Bronchial epithelial cell (primary cell): Measurements from ENCODE around the gene C15orf40. TPM values are rescaled to one million over a fixed set of nuclear protein-coding genes. Genes with fewer than 3 reads are reported as not detected.

Experiments used
- DNase-seq: peaks from one replicate; pipeline ENCODE4 v3.0.0-alpha.2; 2010; ENCODE audit warnings: low read depth
- FAIRE-seq: peaks from 2 replicates; lab custom pipeline; 2011; peaks lifted over from hg19 to GRCh38; lab: Jason Lieb, UNC
- H3K27me3 ChIP-seq: 2 replicates; pipeline ENCODE4 v1.5.1; 2011; ENCODE audit warnings: low read length; ENCODE audit not compliant: control insufficient read depth, insufficient read depth
- H3K36me3 ChIP-seq: 2 replicates; pipeline ENCODE4 v1.5.1; 2011; ENCODE audit warnings: low read length; ENCODE audit not compliant: control insufficient read depth, insufficient read depth
- H3K4me3 ChIP-seq: 2 replicates; pipeline ENCODE4 v1.5.1; 2011; ENCODE audit warnings: mild to moderate bottlenecking, low read depth, low read length, control low read depth
- CTCF ChIP-seq: IDR thresholded peaks from 2 replicates; pipeline ENCODE4 v1.5.1; 2011; ENCODE audit warnings: mild to moderate bottlenecking, moderate library complexity, low read length, control low read depth, inconsistent platforms; ENCODE audit not compliant: insufficient read depth, severe bottlenecking
- total RNA-seq: library from RNA; depleted of rRNA; stranded (reverse); fragments of >200 nt; gene quantifications from 2 replicates; pipeline ENCODE4 v1.2.1, GENCODE V29; 2014

The C15orf40 gene
- total RNA-seq, 1 donor from 2014 or later, result 5.5 TPM

- no peak for TF ChIP-seq CTCF
- H3K27me3 ChIP-seq, result no peaks in the 10 kb centered on the region
Observed at GRCh38 chr15:82969353-82969752, 42.1 kb downstream of the C15orf40 start.

GRCh38 chr15:82968066-82968465 lies 43.4 kb downstream of the C15orf40 start:
- DNase-seq (no peak), FAIRE-seq (no peak)
- Histone ChIP-seq H3K36me3 (no peaks in the 10 kb centered on the region), H3K4me3 (no peak overlapping the region), H3K27me3 (no peaks in the 10 kb centered on the region)
- TF ChIP-seq CTCF, result no peak

More at GRCh38 chr15:82969353-82969752, 42.1 kb downstream of the C15orf40 start:
- Histone ChIP-seq H3K4me3 (no peak overlapping the region), H3K36me3 (no peaks in the 10 kb centered on the region)
- DNase-seq (no peak), FAIRE-seq (no peak)

GRCh38 chr15:82966671-82967071 lies 44.8 kb downstream of the C15orf40 start:
- H3K4me3 ChIP-seq, result no peak overlapping the region
- no peaks in the 10 kb centered on the region for H3K36me3 ChIP-seq
- DNase-seq (no peak), FAIRE-seq (no peak)
- no peaks in the 10 kb centered on the region for H3K27me3 ChIP-seq
- TF ChIP-seq CTCF, result no peak

GRCh38 chr15:82964890-82965289 lies 46.5 kb downstream of the C15orf40 start:
- H3K36me3 ChIP-seq, result no peaks in the 10 kb centered on the region
- no peak overlapping the region for H3K4me3 ChIP-seq
- DNase-seq, result no peak
- FAIRE-seq, result no peak
- H3K27me3 ChIP-seq, result no peaks in the 10 kb centered on the region
- no peak for TF ChIP-seq CTCF

GRCh38 chr15:82963471-82964341 lies 47.7 kb downstream of the C15orf40 start:
- Histone ChIP-seq H3K27me3 (no peaks in the 10 kb centered on the region), H3K36me3 (no peaks in the 10 kb centered on the region), H3K4me3 (no peak overlapping the region)
- no peak for TF ChIP-seq CTCF
- no peak for FAIRE-seq
- peak; percentile 64 for DNase-seq

GRCh38 chr15:82960766-82961165 lies 50.7 kb downstream of the C15orf40 start:
- no peak for TF ChIP-seq CTCF
- Histone ChIP-seq H3K27me3 (no peaks in the 10 kb centered on the region), H3K36me3 (no peaks in the 10 kb centered on the region), H3K4me3 (no peak overlapping the region)
- FAIRE-seq (no peak), DNase-seq (no peak)
